Lower leg skin (tissue), 3 donors: ENCODE results near the gene GLOD4.

ENCODE experiments used
- POLR2A ChIP-seq, 2 donors: fragments of 450-650 bp; IDR thresholded peaks; one replicate each; pipeline ENCODE4 v1.6.1; 2016 to 2017; ENCODE audit warnings: antibody characterized with exemption in 2 of 2, mild to moderate bottlenecking in 1 of 2, moderate library complexity in 1 of 2
- TF ChIP-seq, protein P1 (sequence below), 3 donors: fragments of 450-650 bp; IDR thresholded peaks; one replicate each; pipeline ENCODE4 v1.5.1; 2016; ENCODE audit warnings: antibody characterized with exemption in 3 of 3, mild to moderate bottlenecking in 3 of 3, moderate library complexity in 2 of 3

DNA sequence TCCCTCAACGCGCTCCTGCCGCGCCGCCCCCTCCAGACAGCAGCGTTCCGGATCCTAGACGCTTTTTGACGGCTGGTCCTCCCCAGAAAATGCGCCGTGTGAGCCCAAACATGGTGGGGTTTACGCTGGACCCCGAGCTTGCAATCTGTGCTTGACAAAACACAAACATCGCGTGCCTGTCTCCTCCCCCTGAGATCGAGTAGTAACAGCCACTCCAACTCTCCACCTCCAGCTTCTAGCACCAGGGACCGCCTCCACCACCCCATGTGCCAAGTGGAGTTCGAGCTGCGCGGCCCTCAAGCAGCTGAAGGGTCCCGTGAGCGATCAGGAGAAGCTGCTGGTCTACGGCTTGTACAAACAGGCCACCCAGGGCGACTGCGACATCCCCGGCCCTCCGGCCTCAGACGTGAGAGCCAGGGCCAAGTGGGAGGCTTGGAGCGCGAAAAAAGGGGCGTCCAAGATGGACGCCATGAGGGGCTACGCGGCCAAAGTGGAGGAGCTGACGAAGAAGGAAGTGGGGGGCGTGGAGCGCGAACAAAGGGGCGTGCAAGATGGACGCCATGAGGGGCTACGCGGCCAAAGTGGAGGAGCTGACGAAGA lies 29.4 kb downstream of the GLOD4 start:
- TF ChIP-seq, protein P1, sequence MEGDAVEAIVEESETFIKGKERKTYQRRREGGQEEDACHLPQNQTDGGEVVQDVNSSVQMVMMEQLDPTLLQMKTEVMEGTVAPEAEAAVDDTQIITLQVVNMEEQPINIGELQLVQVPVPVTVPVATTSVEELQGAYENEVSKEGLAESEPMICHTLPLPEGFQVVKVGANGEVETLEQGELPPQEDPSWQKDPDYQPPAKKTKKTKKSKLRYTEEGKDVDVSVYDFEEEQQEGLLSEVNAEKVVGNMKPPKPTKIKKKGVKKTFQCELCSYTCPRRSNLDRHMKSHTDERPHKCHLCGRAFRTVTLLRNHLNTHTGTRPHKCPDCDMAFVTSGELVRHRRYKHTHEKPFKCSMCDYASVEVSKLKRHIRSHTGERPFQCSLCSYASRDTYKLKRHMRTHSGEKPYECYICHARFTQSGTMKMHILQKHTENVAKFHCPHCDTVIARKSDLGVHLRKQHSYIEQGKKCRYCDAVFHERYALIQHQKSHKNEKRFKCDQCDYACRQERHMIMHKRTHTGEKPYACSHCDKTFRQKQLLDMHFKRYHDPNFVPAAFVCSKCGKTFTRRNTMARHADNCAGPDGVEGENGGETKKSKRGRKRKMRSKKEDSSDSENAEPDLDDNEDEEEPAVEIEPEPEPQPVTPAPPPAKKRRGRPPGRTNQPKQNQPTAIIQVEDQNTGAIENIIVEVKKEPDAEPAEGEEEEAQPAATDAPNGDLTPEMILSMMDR (IDR thresholded peaks at IDR 0.05): no peak
- TF ChIP-seq POLR2A (IDR thresholded peaks at IDR 0.05): no peak
